GM19328 (cell line): ENCODE results near the gene CCNL1.
"Not testable (repeated sequence)": the region's sequence is repeated elsewhere in the genome, so short reads cannot be mapped to it uniquely, and the experiment has no call there.

Source experiments
- ATAC-seq: cut with Tn5 transposase; IDR thresholded peaks from one replicate; pipeline ENCODE4 v1.9.1; 2021; ENCODE audit warnings: mild to moderate bottlenecking, moderate library complexity; ENCODE audit not compliant: unreplicated experiment

The CCNL1 gene

DNA sequence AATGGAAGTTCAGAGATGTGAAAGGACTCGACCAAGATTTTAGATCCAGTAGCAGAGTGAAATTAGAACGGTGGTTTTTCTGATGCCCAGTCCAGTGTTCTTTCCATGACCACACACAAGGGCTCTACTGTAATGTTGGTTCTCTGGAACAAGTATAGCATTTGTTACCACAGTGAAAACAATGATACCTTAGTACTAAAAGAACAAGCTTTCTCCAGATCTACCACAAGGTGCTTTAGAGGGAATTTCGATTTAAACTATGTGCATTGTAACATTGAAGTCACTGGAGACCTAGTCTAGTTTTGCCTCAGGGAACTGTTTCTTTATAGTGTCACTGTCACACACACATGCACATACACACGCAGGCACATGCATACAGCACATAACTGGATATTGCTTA, 12.8 kb upstream of the CCNL1 start:
- ATAC-seq, result no peak

DNA sequence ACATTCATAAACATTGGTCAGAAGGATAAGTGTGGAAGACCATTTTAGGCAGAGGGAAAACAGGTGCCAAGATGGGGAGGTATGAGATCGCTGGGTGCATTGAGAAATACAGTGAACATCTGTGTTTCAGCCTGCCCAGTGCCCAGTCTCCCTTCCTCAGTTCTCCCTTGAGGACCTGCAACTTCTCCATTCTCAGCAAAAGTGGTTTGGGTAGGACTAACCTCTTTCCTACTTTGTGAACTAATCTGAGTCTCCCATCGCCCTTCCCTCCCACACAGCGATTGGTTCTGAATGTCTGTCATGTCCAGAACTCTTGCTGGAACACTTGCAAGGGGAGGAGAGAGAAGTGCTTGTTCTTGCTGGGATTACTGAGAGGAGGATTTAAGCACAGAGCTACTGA, 10.9 kb upstream of the CCNL1 start:
- ATAC-seq, result no peak

DNA sequence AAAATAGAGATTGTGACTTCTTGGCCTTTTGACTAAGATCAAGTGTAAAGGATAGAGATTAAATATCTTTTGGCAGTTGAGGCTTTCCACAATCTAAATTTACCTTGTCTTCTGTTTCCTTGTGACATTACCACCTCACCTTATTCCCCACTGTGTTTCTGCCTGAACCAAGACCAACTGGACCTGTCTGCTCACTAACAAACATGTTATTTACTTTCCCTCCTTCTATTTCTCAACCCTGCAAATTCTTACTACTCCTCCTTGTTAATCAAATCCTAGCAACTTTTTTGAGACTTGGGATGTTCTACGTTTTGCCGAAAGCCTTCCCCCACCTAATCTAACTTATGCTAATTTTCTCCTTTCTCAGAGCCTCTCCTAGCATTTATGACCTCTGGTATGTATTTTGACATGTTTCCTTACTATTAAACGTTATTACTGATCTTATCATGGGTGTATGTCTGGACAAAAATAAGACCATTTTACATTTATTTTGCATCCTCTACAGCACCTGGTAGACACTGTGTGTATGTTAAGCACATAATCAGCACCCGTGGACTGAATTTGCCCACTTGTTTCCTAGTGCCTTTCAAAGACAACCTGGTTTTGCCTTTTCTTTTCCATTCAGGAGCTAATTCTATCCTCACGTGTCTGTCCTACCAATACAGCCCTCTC, 7.6 kb upstream of the CCNL1 start:
- no peak for ATAC-seq

DNA sequence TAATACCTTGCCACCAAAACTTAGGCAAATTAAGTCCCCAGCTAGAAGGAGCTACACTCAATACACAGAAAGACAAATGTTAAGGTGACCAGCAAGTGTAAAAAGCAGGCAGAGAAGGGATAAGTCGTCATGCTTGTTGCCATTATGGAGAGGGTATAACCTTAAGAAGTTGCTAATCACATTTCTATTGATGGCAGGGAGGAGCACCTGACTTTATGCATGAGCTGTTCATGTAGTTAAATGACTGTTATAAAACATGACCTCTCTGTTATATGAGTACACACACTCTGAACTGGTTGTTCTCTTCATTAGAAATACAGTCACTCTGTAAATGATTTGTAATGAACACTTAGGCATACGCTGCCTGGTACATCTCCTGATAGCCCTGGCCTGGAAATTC, 6.6 kb upstream of the CCNL1 start:
- no peak for ATAC-seq

DNA sequence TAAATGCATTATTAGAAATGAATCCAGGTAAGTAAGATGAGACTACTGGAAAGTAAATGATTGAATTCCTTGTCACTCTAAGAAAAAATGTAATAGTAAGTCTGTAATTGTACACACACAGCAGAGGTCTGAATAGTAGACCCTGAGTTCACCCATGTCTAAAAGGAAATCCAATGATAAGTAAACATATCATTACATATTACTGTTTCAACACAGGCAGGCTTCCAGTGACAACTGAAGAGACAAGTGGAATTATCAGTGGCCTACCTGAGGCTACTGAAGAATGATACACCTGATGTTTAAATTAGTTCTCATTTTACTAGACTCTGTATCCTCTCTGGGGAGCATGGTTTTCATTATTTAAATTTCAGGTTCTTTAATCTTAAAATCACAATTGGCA, 6.2 kb upstream of the CCNL1 start:
- ATAC-seq, result no peak

DNA sequence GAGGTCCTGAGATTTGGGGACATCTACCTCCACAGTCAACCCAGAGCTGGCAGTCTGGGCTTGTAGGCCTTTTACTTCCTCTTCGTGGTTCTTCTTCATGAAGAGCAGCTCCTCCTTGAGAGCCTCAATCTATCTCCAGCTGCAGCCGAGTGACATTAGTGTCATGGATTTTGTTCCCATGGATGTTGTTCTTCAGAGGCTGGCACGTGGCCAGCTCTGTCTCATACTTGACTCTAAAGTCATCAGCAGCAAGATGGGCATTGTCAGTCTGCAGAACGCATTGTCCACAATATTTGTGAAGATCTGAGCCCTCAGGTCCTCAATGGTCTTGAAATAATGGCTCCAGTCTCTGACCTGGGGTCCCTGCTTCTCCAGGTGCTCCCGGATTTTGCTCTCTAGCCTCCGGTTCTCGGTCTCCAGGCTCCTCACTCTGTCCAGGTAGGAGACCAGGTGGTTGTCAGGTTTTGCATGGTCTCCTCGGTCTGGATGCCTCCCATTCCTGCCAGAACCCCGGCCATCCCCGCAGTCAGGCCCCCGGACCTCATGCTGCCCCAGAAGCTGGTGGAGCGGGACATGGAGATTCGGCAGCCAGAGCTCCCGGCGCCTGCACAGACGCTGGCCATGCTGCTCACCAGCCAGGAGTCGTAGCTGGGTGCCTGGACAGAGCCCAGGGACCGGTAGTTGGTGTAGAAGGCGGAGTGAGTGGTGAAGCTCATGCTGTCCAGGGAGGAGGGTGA, 3.4 kb upstream of the CCNL1 start:
- no peak for ATAC-seq

DNA sequence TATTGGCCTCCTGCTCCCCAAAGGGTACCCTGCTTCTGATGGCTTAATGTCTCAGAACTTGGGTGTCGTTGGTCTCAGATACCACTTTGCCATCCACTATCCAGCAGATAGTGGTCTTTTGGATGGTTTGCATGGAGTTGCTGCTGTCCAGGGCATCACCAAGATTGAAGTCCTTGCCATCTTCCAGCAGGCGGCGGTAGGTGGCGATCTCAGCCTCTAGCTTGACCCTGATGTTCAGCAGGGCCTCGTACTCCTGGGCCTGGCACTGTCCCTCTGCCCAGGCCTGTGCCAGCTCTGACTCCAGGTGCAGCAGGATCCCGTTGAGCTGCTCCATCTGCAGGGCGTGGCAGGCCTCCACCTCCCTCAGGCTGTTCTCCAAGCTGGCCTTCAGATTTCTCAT, 2.7 kb upstream of the CCNL1 start:
- ATAC-seq, result not testable (repeated sequence)

DNA sequence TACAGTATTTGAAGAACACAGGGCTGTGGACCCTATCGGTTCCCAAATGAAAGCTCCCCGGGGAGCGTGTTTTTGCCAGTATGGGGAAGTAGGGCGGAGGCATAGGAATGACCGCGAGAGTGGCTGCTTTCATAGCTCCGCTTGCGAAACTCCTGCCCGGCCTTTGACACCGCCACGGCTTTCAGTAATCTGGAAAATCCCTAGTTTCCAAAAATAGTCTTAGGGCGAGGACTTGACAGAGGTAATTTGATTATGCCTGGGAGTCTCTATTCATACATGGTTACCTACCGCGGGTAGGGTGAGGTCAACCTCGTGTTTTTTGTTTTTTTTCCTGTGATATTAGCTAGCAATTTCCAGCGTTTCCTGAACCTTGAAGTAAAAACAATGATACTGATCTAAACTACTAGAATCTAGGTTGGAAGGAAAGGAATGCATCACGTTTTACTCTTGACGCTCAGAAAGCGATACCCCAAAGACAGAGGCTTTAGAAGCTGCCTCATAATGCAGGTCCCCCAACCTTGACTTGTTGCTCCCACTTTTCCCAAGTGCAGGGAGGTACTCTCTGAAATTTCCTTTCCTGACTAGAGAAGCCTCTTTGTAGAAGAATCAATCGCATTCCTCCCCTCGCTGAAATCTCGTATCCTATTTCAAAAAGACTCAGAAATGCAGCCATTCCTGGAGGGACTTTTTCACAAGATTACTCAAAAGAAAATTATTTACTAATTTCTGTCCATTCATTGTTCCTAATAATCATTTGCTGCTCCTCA, 894 bp upstream of the CCNL1 start:
- ATAC-seq, result peak; percentile 30

DNA sequence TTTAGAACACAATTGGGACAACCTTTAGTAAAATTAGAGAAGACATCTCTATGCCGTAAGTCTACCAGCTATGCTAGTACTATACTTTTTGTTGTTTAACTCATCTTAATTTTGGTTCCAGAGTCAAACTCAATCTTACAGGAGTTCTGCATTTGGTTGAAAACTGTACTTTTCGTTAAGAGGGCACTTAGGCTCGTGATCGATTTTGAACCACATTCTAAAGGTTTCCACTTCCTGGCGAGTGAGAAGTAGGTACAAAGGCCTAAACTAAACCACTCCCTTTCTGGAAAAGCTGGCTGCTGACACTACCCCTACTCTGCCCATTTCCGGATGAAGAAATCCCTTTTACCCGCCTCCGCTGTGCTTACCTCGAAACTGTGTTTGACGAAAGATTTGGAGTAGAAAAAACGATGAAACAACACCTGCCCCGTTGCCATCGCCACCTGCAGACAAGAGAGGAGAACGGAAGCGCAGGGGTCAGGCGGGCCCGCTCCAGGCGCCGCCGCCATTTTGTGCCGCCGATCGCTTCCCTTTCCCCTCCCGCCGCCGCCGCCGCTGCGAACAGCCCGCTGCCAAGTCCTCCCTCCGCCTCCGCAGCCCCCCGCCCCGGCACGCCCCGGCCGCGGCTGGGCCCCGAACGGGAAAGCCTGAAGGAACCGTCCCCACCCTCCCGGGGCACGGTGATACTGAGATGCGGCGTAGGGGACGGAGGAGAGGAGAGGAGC, 748 bp downstream of the CCNL1 start:
- peak; percentile 34 for ATAC-seq

DNA sequence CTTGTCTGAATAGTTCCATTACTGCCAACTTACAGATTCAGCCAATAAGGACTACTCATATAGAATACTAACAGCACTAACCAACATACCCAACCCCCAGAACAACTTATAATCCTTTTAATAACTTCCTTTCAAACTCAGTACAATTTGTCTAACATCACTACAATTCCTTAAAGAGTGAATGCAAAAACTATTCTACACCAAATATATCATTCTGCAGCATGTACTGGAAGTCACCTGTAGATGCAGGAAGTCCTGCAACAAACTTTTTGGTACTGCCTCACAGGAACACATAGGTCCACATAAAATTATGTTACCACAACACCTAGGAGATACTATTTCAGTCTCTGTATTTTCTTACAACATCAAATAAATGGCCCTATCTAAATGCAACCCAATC, 2.1 kb downstream of the CCNL1 start:
- ATAC-seq, result no peak

DNA sequence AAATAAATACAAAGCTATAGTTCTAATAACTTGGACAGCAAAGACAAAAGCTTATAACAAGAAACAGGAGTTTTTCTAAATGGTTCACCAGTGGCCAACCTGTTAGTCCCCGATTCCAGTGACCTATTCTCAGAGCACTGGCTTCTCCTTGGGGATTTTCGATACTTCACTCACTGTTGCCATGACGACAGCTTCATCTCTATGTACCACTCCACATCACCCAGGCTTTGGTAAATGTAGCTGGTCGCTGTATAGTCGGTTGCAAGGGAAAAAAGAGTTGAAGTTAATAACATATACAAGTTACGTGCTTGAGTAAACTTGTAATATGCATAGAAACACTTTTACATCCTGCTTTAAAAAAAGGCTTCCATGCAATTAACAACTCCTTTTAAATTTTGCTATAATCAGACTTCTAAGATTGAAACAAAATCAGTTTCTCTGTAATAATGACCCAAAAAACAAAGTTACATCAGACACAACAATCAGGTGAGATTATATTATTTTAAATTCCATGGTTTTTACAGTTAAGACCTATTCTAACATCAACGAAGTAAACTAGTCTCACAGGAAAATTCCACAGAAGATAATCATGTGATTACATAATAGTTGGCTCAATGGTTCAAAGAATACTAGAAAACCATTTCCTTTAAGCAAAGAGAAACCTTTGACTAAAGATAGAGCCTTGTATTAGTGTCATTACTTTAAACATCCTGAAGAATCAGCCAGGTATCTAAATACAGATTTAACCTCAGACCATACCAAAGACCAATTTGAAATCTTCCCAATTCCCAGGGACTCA, 2.9 kb downstream of the CCNL1 start:
- no peak for ATAC-seq

DNA sequence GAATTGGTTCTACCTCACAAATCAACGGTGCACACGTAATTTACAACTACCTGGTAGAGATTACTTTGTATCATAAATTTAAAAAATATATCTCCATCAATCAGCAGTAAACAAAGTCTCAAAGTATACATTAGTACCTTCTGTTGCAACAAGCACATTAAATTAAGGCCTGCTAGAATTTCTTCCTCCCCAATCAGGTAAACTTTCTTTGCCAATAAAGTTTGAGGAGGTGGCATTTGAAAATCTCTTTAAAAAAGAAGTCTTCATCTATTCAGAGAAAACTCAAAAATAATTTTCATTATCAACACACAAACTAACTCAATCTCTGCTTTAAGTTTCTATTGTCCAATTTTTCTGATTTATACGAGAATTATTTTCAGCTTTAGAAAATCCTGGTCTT, 4.4 kb downstream of the CCNL1 start:
- ATAC-seq, result no peak

DNA sequence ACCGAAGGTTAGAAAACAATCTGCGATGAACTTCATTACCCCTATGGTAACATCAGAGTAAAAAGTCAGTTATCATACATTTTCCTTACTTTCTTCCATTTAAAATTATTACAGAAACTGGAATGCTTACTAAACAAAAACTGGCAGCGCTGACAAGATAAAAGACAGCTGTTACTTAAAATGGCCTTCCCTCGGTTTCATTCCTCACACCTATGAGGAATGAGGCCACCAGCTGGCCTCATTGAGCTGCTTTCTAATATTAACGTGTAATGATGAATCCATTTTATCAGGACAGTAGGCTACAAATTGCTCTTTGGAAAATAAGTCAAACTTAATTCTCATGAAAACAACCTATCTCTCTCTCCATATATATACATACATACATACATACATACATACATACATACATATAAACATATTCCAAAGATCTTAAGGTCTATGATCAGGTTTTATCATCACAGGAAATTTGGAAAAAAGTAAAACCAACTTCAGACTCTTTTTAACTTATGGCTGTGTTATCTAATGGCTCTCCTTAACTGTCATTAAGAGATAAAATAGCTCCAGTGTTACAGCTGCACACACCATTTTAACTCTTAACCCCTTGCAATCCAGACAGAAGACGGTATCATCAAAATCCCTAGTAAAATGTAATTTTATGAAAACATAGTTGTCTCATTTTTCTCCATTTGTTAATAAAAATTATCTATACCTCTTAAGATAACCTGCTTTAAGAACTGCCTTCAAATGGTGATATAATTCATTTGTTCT, 5.2 kb downstream of the CCNL1 start:
- ATAC-seq, result no peak

DNA sequence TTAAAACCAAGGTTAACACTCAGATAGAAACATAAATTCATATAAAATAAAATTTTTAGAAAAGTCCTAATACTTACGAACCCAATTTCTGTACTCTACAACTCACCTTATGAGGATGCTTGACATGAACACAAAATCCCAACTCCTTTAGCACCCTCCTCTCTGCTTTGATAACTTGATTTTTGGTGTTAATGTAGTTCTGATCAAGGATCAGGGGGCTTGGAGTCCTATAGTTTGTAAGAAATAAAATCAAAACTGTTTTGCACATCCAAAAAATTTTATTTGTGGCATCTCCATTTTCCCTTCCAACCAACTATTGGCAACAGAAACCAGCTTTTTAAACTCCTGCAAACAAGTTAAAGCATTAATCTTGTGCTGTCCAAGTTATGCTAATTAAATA, 7.0 kb downstream of the CCNL1 start:
- ATAC-seq, result no peak

DNA sequence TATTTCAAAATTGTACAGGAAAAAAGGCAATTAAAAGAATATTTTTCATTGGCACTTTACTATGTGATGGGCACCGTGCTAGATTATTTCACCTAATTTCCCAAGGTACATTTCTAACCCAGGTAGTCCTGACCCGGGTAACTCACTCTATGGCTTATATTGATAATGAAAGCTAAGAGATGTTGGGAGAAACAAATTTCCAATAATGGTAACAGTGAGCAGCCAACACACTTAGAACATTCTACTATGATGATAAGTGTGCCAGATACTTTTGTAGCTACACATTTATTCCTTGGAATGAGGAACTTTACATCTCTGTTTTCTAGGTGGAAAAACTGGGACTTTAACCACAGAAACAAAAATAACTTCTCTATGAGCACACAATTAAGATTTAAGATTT, 7.5 kb downstream of the CCNL1 start:
- no peak for ATAC-seq

DNA sequence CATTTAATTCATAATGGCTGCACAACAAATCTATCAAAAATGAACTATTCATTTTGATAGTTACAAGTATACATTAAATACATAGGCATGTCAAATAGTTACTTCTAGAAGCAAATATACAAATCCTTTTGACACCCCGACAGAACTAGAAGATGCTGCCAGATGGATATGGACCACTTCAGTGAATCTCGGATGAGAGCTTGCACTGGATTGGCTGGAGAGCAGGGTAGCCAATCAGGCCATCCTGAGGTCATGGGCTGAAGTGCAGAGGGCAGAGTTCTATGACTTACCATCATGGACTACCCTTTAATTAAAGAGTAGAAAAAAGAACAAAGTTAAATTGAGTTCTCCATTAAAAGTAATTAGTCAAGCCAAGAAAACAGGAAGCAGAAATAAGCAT, 8.3 kb downstream of the CCNL1 start:
- no peak for ATAC-seq

DNA sequence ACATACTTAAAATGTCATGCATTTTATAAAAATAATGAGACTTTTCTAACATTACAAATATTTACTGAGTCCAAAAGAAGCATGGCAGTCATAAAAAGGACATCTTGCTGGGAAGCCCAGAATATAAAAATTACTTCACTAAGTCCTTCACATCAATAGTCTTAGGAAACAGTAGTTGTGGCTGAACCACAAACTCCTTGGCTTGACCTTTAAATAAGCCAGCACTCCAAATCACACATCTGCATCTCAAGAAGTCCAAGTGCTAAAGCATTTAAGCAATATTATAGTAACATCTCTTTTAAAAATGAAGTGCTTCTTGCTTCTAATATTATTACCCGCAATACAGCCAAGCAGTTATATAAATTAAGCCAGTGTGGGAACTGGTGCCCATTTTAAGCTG, 8.8 kb downstream of the CCNL1 start:
- no peak for ATAC-seq

DNA sequence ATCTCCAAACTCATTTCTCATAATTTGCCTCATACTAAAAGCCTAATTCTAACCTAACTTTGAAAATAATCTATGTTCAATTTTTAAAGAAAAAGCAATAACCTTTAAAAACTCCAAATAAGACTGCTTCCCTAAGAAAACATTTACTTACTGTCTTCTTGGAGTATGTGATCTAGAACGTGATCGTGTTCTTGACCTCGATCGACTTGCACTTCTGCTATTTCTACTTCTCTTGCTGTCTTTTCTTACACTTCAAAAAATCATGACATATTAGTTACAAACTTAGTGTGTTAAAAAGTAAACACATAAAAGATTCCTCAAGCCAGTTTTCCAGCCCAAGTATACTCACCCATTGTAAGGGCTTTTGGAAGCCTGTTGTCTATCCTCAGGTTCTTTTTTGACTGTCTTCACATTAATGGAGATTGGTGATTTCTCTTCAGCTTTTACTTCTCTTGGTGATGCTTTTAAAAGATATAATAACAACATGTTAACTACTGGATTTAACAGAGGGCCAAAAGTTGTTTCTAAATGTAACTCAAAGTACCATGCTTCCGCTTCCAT, 10.7 kb downstream of the CCNL1 start:
- ATAC-seq, result no peak

DNA sequence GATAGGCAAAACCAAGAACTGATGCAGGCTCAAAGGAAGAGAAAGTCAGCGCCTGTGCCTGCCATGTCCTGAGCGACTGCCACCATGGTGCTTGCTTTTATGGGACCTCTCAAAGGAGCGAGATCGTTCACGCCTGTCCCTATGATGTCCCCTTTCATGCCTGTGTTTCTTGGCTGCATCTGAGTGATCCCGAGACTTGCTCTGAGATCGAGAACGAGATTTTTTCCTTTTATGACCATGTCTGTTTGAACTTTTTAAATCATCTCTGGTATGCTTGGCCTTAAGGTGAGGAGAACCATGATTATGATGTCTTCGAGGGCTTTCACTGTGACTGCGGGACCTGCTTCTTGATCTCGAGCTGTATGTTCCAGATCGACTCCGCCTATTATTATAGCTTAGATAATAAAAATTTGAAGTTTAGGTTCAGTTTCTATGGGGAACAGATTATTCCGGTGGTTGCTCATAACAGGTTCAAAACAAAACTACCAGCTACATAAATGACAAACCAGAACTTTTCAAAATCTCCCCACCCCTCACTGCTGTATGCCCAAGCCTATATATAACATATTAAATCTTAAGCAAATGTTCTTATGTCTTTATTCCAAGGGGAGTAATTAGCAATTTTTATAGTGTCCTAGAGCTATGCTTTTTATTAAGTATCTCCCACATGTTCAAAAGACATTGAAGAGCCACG, 11.6 kb downstream of the CCNL1 start:
- ATAC-seq, result no peak
